BE2C (cell line): ENCODE data around the gene JAG1.

Source experiments
- DNase-seq: peaks from one replicate; pipeline ENCODE4 v3.0.0-alpha.2; 2020
- H3K27me3 ChIP-seq: fragments of 250-450 bp; sonication (Bioruptor Pico); 2 replicates; pipeline ENCODE4 v1.5.1; 2020; ENCODE audit warnings: mild to moderate bottlenecking
- H3K36me3 ChIP-seq: fragments of 250-450 bp; sonication (Bioruptor Pico); 2 replicates; pipeline ENCODE4 v1.5.1; 2020; ENCODE audit warnings: mild to moderate bottlenecking
- H3K4me1 ChIP-seq: fragments of 250-450 bp; sonication (Bioruptor Pico); 2 replicates; pipeline ENCODE4 v1.5.1; 2020
- H3K4me3 ChIP-seq: 2 replicates; pipeline ENCODE4 v1.5.1; 2011; ENCODE audit warnings: low read depth, low read length
- H3K9me3 ChIP-seq: fragments of 250-450 bp; sonication (Bioruptor Pico); 2 replicates; pipeline ENCODE4 v1.5.1; 2020
- TF ChIP-seq, protein P1 (sequence below): IDR thresholded peaks from 2 replicates; pipeline ENCODE4 v1.5.1; 2012; ENCODE audit warnings: mild to moderate bottlenecking, low read depth, low read length

JAG1 gene

GRCh38 chr20:10640897-10641296 lies 32.9 kb downstream of the JAG1 start:
- Histone ChIP-seq H3K4me3 (no peak overlapping the region), H3K4me1 (peaks cover 18% of the 10 kb centered on the region), H3K9me3 (no peaks in the 10 kb centered on the region), H3K36me3 (no peaks in the 10 kb centered on the region), H3K27me3 (no peaks in the 10 kb centered on the region)
- no peak for DNase-seq
- TF ChIP-seq, protein P1, sequence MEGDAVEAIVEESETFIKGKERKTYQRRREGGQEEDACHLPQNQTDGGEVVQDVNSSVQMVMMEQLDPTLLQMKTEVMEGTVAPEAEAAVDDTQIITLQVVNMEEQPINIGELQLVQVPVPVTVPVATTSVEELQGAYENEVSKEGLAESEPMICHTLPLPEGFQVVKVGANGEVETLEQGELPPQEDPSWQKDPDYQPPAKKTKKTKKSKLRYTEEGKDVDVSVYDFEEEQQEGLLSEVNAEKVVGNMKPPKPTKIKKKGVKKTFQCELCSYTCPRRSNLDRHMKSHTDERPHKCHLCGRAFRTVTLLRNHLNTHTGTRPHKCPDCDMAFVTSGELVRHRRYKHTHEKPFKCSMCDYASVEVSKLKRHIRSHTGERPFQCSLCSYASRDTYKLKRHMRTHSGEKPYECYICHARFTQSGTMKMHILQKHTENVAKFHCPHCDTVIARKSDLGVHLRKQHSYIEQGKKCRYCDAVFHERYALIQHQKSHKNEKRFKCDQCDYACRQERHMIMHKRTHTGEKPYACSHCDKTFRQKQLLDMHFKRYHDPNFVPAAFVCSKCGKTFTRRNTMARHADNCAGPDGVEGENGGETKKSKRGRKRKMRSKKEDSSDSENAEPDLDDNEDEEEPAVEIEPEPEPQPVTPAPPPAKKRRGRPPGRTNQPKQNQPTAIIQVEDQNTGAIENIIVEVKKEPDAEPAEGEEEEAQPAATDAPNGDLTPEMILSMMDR = no peak

- Histone ChIP-seq H3K9me3 (no peaks in the 10 kb centered on the region), H3K27me3 (no peaks in the 10 kb centered on the region), H3K4me1 (peaks cover 14% of the 10 kb centered on the region), H3K36me3 (no peaks in the 10 kb centered on the region), H3K4me3 (no peak overlapping the region)
- DNase-seq = no peak
- TF ChIP-seq, protein P1 = no peak
Measured at GRCh38 chr20:10639737-10640556, 33.9 kb downstream of the JAG1 start.

GRCh38 chr20:10639077-10639736 lies 34.6 kb downstream of the JAG1 start:
- Histone ChIP-seq H3K27me3 (no peaks in the 10 kb centered on the region), H3K36me3 (no peaks in the 10 kb centered on the region), H3K4me3 (no peak overlapping the region), H3K9me3 (no peaks in the 10 kb centered on the region), H3K4me1 (peaks cover 11% of the 10 kb centered on the region)
- TF ChIP-seq, protein P1 = no peak
- no peak for DNase-seq

GRCh38 chr20:10637563-10637962 lies 36.2 kb downstream of the JAG1 start:
- Histone ChIP-seq H3K4me3 (no peak overlapping the region), H3K36me3 (no peaks in the 10 kb centered on the region)

DNA sequence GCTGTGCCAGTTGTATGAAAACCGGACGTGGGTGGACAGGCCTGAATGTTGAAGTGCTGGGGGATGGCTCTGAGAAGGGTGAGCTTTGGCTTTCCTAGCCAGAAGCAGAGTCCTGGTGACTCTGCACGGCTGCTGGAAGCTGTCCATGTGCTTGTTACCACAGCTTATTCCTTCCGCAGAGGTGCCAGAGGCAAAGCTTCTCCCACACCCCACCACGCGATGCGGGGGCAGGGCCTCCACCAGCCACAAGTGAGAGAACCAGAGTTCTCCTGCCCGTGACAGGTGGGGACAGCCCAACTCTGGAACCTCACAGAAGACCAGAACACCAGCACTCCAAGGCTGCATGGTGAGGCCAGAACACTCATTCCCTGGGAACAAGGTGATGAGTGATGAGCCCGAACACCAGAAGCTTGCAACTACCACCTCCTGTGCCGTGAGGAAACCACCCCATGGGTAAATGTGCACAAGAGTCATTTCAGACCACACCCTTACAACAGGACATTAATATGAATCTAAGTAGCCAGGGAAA lies 36.7 kb downstream of the JAG1 start:
- TF ChIP-seq, protein P1 = no peak
- no peaks in the 10 kb centered on the region for H3K4me1 ChIP-seq
- H3K4me3 ChIP-seq = no peak overlapping the region
- DNase-seq = no peak
- H3K27me3 ChIP-seq = no peaks in the 10 kb centered on the region
- no peaks in the 10 kb centered on the region for H3K9me3 ChIP-seq
- H3K36me3 ChIP-seq = no peaks in the 10 kb centered on the region

More at GRCh38 chr20:10637563-10637962, 36.2 kb downstream of the JAG1 start:
- peaks cover under 1% of the 10 kb centered on the region; the same call in 1 of the 2 replicates for H3K4me1 ChIP-seq
- H3K9me3 ChIP-seq = no peaks in the 10 kb centered on the region
- TF ChIP-seq, protein P1 = no peak
- no peaks in the 10 kb centered on the region for H3K27me3 ChIP-seq
- DNase-seq = no peak
